IMR-90 (cell line): ENCODE data around the gene SLC24A3. TPM values are rescaled to one million over a fixed set of nuclear protein-coding genes. Genes with fewer than 3 reads are reported as not detected.

Experiments
- ATAC-seq: fragments of 200-7000 bp; cut with Tn5 transposase; 2 replicates; pipeline ENCODE4 v1.9.1; 2020; ENCODE audit warnings: low read depth, mild to moderate bottlenecking, moderate library complexity
- BruUV-seq: library from RNA; stranded (reverse); fragments of 400-500 nt; replicated peaks from 2 replicates; lab custom pipeline; 2021; lab: Mats Ljungman, UMichigan
- CTCF ChIA-PET: fragments of 300-600 bp; formaldehyde crosslinking; extraction: SDS; loops from one replicate; lab custom pipeline; 2021; ENCODE audit warnings: antibody characterized with exemption; lab: Yijun Ruan, JAX
- POLR2A ChIA-PET: fragments of 300-600 bp; sonication (Branson Sonifier 250); formaldehyde crosslinking; loops from one replicate; lab custom pipeline; 2022; ENCODE audit warnings: antibody characterized with exemption; ENCODE audit not compliant: unreplicated experiment; lab: Charles Lee
- DNase-seq: peaks from one replicate; pipeline ENCODE4 v3.0.0; 2013
- H2AFZ ChIP-seq: replicated peaks from 2 replicates; pipeline ENCODE3; 2013; ENCODE audit warnings: low read length, mild to moderate bottlenecking; ENCODE audit not compliant: poor library complexity
- H2AK5ac ChIP-seq: 2 replicates; pipeline ENCODE4 v1.6.1; 2013; ENCODE audit warnings: low read depth, low read length, inconsistent platforms
- H2AK9ac ChIP-seq: replicated peaks from 2 replicates; pipeline ENCODE3; 2013; ENCODE audit warnings: mild to moderate bottlenecking, low read depth, low read length, moderate library complexity; ENCODE audit not compliant: poor library complexity
- H2BK120ac ChIP-seq: 2 replicates; pipeline ENCODE4 v1.6.1; 2013; ENCODE audit warnings: low read depth, low read length, inconsistent platforms
- H2BK15ac ChIP-seq: 3 replicates; pipeline ENCODE4 v1.6.1; 2013; ENCODE audit warnings: low read depth, low read length, inconsistent platforms
- H2BK20ac ChIP-seq: 2 replicates; pipeline ENCODE4 v1.6.1; 2013; ENCODE audit warnings: low read depth, mild to moderate bottlenecking, inconsistent platforms, low read length, moderate library complexity
- H2BK5ac ChIP-seq: 2 replicates; pipeline ENCODE4 v1.6.1; 2013; ENCODE audit warnings: mild to moderate bottlenecking, low read depth, low read length, inconsistent platforms; ENCODE audit not compliant: poor library complexity, severe bottlenecking
- H3K14ac ChIP-seq: replicated peaks from 2 replicates; pipeline ENCODE4 v1.6.1; 2013; ENCODE audit warnings: low read depth, low read length, inconsistent platforms
- H3K18ac ChIP-seq: 2 replicates; pipeline ENCODE4 v1.6.1; 2013; ENCODE audit warnings: low read depth, low read length, control low read depth
- H3K23ac ChIP-seq: 2 replicates; pipeline ENCODE4 v1.6.1; 2013; ENCODE audit warnings: low read depth, low read length, inconsistent platforms
- H3K27ac ChIP-seq: 2 replicates; pipeline ENCODE4 v1.5.1; 2013; ENCODE audit warnings: mild to moderate bottlenecking, control low read depth, low read length; ENCODE audit not compliant: insufficient read depth
- H3K27me3 ChIP-seq: 2 replicates; pipeline ENCODE4 v1.6.1; 2013; ENCODE audit warnings: low read length; ENCODE audit not compliant: control insufficient read depth, insufficient read depth
- H3K36me3 ChIP-seq: 2 replicates; pipeline ENCODE4 v1.6.1; 2013; ENCODE audit warnings: low read length, mixed read lengths; ENCODE audit not compliant: control insufficient read depth, insufficient read depth
- H3K4ac ChIP-seq: 2 replicates; pipeline ENCODE4 v1.6.1; 2013; ENCODE audit warnings: low read depth, low read length, inconsistent platforms
- H3K4me1 ChIP-seq: 2 replicates; pipeline ENCODE4 v1.6.1; 2013; ENCODE audit warnings: low read length, mixed read lengths; ENCODE audit not compliant: control insufficient read depth, insufficient read depth
- H3K4me2 ChIP-seq: 2 replicates; pipeline ENCODE4 v1.6.1; 2013; ENCODE audit warnings: low read depth, mild to moderate bottlenecking, control low read depth, low read length, moderate library complexity
- H3K4me3 ChIP-seq: 2 replicates; pipeline ENCODE4 v1.5.1; 2013; ENCODE audit warnings: low read depth, mild to moderate bottlenecking, control low read depth, low read length, moderate library complexity; ENCODE audit not compliant: insufficient read depth
- H3K56ac ChIP-seq: 2 replicates; pipeline ENCODE4 v1.6.1; 2013; ENCODE audit warnings: low read length, inconsistent platforms; ENCODE audit not compliant: insufficient read depth; ENCODE audit errors: extremely low read depth
- H3K79me1 ChIP-seq, 2 experiments: 2 replicates each; pipeline ENCODE4 v1.6.1; 2013; ENCODE audit warnings: low read length in 2 of 2, inconsistent platforms in 1 of 2, low read depth in 1 of 2
- H3K9ac ChIP-seq: 2 replicates; pipeline ENCODE4 v1.6.1; 2013; ENCODE audit warnings: low read depth, low read length, control low read depth
- H3K9me1 ChIP-seq: 2 replicates; pipeline ENCODE4 v1.6.1; 2013; ENCODE audit warnings: low read length, inconsistent platforms; ENCODE audit not compliant: insufficient read depth
- H3K9me3 ChIP-seq: 2 replicates; pipeline ENCODE4 v1.6.1; 2013; ENCODE audit warnings: low read length; ENCODE audit not compliant: control insufficient read depth, insufficient read depth
- H4K20me1 ChIP-seq: 2 replicates; pipeline ENCODE4 v1.6.1; 2013; ENCODE audit warnings: low read length, inconsistent platforms; ENCODE audit not compliant: insufficient read depth
- H4K5ac ChIP-seq: 2 replicates; pipeline ENCODE4 v1.6.1; 2013; ENCODE audit warnings: mild to moderate bottlenecking, low read depth, low read length, control low read depth
- H4K8ac ChIP-seq, 2 experiments: 2 replicates each; pipeline ENCODE4 v1.6.1; 2013; ENCODE audit warnings: low read depth in 2 of 2, low read length in 2 of 2, control low read depth in 1 of 2, inconsistent platforms in 1 of 2
- H4K91ac ChIP-seq: 2 replicates; pipeline ENCODE4 v1.6.1; 2013; ENCODE audit warnings: low read depth, low read length, inconsistent platforms; ENCODE audit not compliant: insufficient read depth
- POLR2A ChIP-seq: IDR thresholded peaks from 2 replicates; pipeline ENCODE4 v1.6.1; 2012; ENCODE audit warnings: mild to moderate bottlenecking, low read depth, low read length
- WGBS, 2 experiments: methylation state at CpG; one replicate each; pipeline versions ENCODE4 v1.1.5 to v1.1.7; 2013; ENCODE audit warnings: missing lambda C conversion rate in 2 of 2; ENCODE audit not compliant: insufficient read length in 1 of 2; ENCODE audit errors: extremely low coverage in 2 of 2; 5-methylcytosine and 5-hydroxymethylcytosine counted together
- dilution Hi-C: fragments of 300-500 bp; cut with HindIII; formaldehyde crosslinking; loops from one replicate; pipeline ENCODE4 v1.14.3; 2018; ENCODE audit warnings: low sequenced_read_pairs; ENCODE audit not compliant: unreplicated experiment
- in situ Hi-C: fragments of 300-500 bp; cut with MboI; formaldehyde crosslinking; loops from 3 replicates; pipeline ENCODE4 v1.14.3; 2019; ENCODE audit warnings: low sequenced_read_pairs, inconsistent platforms, mixed read lengths
- intact Hi-C: fragments of 100-400 bp; cut with micrococcal nuclease; formaldehyde crosslinking; loops from 2 replicates; pipeline ENCODE4 v1.10.0; 2022
- polyA plus RNA-seq, 3 experiments: library from polyadenylated mRNA; depleted of rRNA; stranded (reverse); fragments of >200 nt; gene quantifications; 2 replicates each; pipeline ENCODE4 v1.2.3, GENCODE V29; 2012; ENCODE audit warnings: low replicate concordance in 1 of 3
- total RNA-seq: library from RNA; depleted of rRNA; stranded (reverse); fragments of >200 nt; gene quantifications from 2 replicates; pipeline ENCODE4 v1.2.3, GENCODE V29; 2012

The SLC24A3 gene
- total and polyA plus RNA-seq, 2 of the 4 experiments (the other 2 are of a cell fraction): not detected

GRCh38 chr20:19222520-19223040 lies 10.1 kb downstream of the SLC24A3 start:
- dilution Hi-C loops (no loop called here), in situ Hi-C loops (no loop called here), intact Hi-C loops (no loop called here)
- ChIA-PET POLR2A (no interaction called here), CTCF (no interaction called here)
- H2BK5ac ChIP-seq: no peak overlapping the region
- H2AFZ ChIP-seq: no peak overlapping the region
- no peak overlapping the region for H2BK20ac ChIP-seq
- TF ChIP-seq POLR2A: no peak
- H3K27ac ChIP-seq: no peak overlapping the region
- no peak overlapping the region for H2AK9ac ChIP-seq
- no peak overlapping the region for H2BK15ac ChIP-seq
- no TSS peak for BruUV-seq
- no peak overlapping the region for H3K18ac ChIP-seq
- ATAC-seq: no peak
- H3K27me3 ChIP-seq: no peaks in the 10 kb centered on the region
- H4K91ac ChIP-seq: no peak overlapping the region
- H4K8ac ChIP-seq: no peak overlapping the region
- no peak for DNase-seq
- H3K56ac ChIP-seq: no peak overlapping the region
- H3K14ac ChIP-seq: no peak overlapping the region
- no peak overlapping the region for H3K4ac ChIP-seq
- H3K9me1 ChIP-seq: no peaks in the 10 kb centered on the region
- no peak overlapping the region for H3K4me2 ChIP-seq
- no peak overlapping the region for H3K4me3 ChIP-seq
- no peaks in the 10 kb centered on the region for H3K4me1 ChIP-seq
- H2BK120ac ChIP-seq: no peak overlapping the region
- no peaks in the 10 kb centered on the region for H4K20me1 ChIP-seq
- no peak overlapping the region for H4K5ac ChIP-seq
- H2AK5ac ChIP-seq: no peak overlapping the region
- no peaks in the 10 kb centered on the region for H3K79me1 ChIP-seq
- no CpG with 5 or more reads among the region's 2 CpGs for WGBS, 2 experiments
- no peaks in the 10 kb centered on the region for H3K9me3 ChIP-seq
- H3K9ac ChIP-seq: no peak overlapping the region
- H3K36me3 ChIP-seq: no peaks in the 10 kb centered on the region
- no peak overlapping the region for H3K23ac ChIP-seq
